Endodermal cell (in vitro differentiated cells): ENCODE measurements around the gene DEUP1. TPM values are rescaled to one million over a fixed set of nuclear protein-coding genes. Genes with fewer than 3 reads are reported as not detected.

Source experiments
- DNase-seq: peaks from one replicate; pipeline ENCODE4 v3.0.0-alpha.2; 2017
- H3K27ac ChIP-seq: 2 replicates; pipeline ENCODE4 v1.5.1; 2013; ENCODE audit warnings: mild to moderate bottlenecking, low read depth, low read length, moderate library complexity
- H3K27me3 ChIP-seq: 2 replicates; pipeline ENCODE4 v1.6.1; 2013; ENCODE audit warnings: mild to moderate bottlenecking, low read length, moderate library complexity; ENCODE audit not compliant: insufficient read depth, control insufficient read depth, poor library complexity, severe bottlenecking
- H3K36me3 ChIP-seq: 2 replicates; pipeline ENCODE4 v1.7.0; 2013; ENCODE audit warnings: mild to moderate bottlenecking, low read length, moderate library complexity; ENCODE audit not compliant: control insufficient read depth, insufficient read depth
- H3K4me1 ChIP-seq: one replicate; pipeline ENCODE4 v1.7.0; 2013; ENCODE audit warnings: low read length; ENCODE audit not compliant: control insufficient read depth, insufficient read depth
- H3K4me3 ChIP-seq: 2 replicates; pipeline ENCODE4 v1.5.1; 2013; ENCODE audit warnings: mild to moderate bottlenecking, low read length, moderate library complexity
- H3K9ac ChIP-seq: 2 replicates; pipeline ENCODE4 v1.6.1; 2013; ENCODE audit warnings: mild to moderate bottlenecking, low read length, moderate library complexity; ENCODE audit not compliant: poor library complexity, severe bottlenecking; ENCODE audit errors: extremely low read depth
- H3K9me3 ChIP-seq: 2 replicates; pipeline ENCODE4 v1.6.1; 2013; ENCODE audit warnings: mild to moderate bottlenecking, low read length, moderate library complexity; ENCODE audit not compliant: control insufficient read depth
- H3K27ac Mint-ChIP-seq: 2 replicates; pipeline ENCODE4 v1.8.0; 2020; ENCODE audit warnings: mixed read lengths
- H3K27me3 Mint-ChIP-seq: 2 replicates; pipeline ENCODE4 v1.8.0; 2021; ENCODE audit warnings: mild to moderate bottlenecking, mixed read lengths; ENCODE audit not compliant: insufficient read depth
- H3K36me3 Mint-ChIP-seq: 2 replicates; pipeline ENCODE4 v1.8.0; 2020; ENCODE audit warnings: low read depth, mixed read lengths
- H3K4me1 Mint-ChIP-seq: 2 replicates; pipeline ENCODE4 v1.8.0; 2020; ENCODE audit warnings: mixed read lengths
- H3K4me3 Mint-ChIP-seq: 2 replicates; pipeline ENCODE4 v1.8.0; 2020; ENCODE audit warnings: mild to moderate bottlenecking, moderate library complexity, mixed read lengths
- H3K9me3 Mint-ChIP-seq: 2 replicates; pipeline ENCODE4 v1.8.0; 2020; ENCODE audit warnings: mild to moderate bottlenecking, mixed read lengths
- CTCF ChIP-seq: fragments of 200-600 bp; sonication (generic); conservative IDR thresholded peaks from 2 replicates; pipeline ENCODE4 v1.5.0; 2021; ENCODE audit warnings: antibody characterized with exemption, mild to moderate bottlenecking
- WGBS, 2 experiments: methylation state at CpG; one replicate each; pipeline versions ENCODE4 v1.1.5 to v1.1.7; 2013; ENCODE audit warnings: missing lambda C conversion rate in 2 of 2, mixed read lengths in 1 of 2; ENCODE audit not compliant: insufficient coverage in 1 of 2, insufficient read length in 1 of 2; 5-methylcytosine and 5-hydroxymethylcytosine counted together
- total RNA-seq, 2 donors: library from RNA; stranded (reverse); fragmentation: NEBNext Ultra II Directional in 1 of 2; extraction: Animal tissue kit (Norgen Biotek cat#: 25700) in 1 of 2; gene quantifications; 2 replicates in 1 of 2; 3 replicates in 1 of 2; pipeline ENCODE4 v1.2.1, GENCODE V29; 2021

DEUP1 gene
- total RNA-seq, 2 donors from 2014 or later = 0.29 TPM; not detected in 1

GRCh38 chr11:93393386-93393785, 62.8 kb downstream of the DEUP1 start:
- WGBS, 2 experiments = 41 to 48% methylated on average over 4 of the region's 4 CpGs
- Histone ChIP-seq H3K27me3 (no peaks in the 10 kb centered on the region), H3K27ac (no peak overlapping the region), H3K9me3 (no peaks in the 10 kb centered on the region), H3K36me3 (no peaks in the 10 kb centered on the region), H3K9ac (no peak overlapping the region), H3K4me3 (no peak overlapping the region), H3K4me1 (no peaks in the 10 kb centered on the region)
- TF ChIP-seq CTCF = no peak
- no peaks in the 10 kb centered on the region for H3K36me3 Mint-ChIP-seq
- H3K4me1 Mint-ChIP-seq = peaks cover 3% of the 10 kb centered on the region
- no peak overlapping the region for H3K4me3 Mint-ChIP-seq
- H3K9me3 Mint-ChIP-seq = no peaks in the 10 kb centered on the region
- DNase-seq = no peak
- H3K27ac Mint-ChIP-seq = no peak overlapping the region
- no peaks in the 10 kb centered on the region for H3K27me3 Mint-ChIP-seq

GRCh38 chr11:93394488-93394887, 63.9 kb downstream of the DEUP1 start:
- H3K27ac Mint-ChIP-seq = no peak overlapping the region
- Histone ChIP-seq H3K4me3 (no peak overlapping the region), H3K4me1 (no peaks in the 10 kb centered on the region), H3K27me3 (no peaks in the 10 kb centered on the region), H3K36me3 (no peaks in the 10 kb centered on the region), H3K9ac (no peak overlapping the region), H3K27ac (no peak overlapping the region), H3K9me3 (no peaks in the 10 kb centered on the region)
- H3K9me3 Mint-ChIP-seq = no peaks in the 10 kb centered on the region
- H3K27me3 Mint-ChIP-seq = no peaks in the 10 kb centered on the region
- no peak overlapping the region for H3K4me3 Mint-ChIP-seq
- no peaks in the 10 kb centered on the region for H3K36me3 Mint-ChIP-seq
- no peak for DNase-seq
- no peaks in the 10 kb centered on the region for H3K4me1 Mint-ChIP-seq
- TF ChIP-seq CTCF = no peak

GRCh38 chr11:93396316-93396715, 65.8 kb downstream of the DEUP1 start:
- Mint-ChIP-seq H3K36me3 (no peaks in the 10 kb centered on the region), H3K4me1 (no peaks in the 10 kb centered on the region), H3K4me3 (no peak overlapping the region), H3K27ac (no peak overlapping the region), H3K9me3 (no peaks in the 10 kb centered on the region), H3K27me3 (no peaks in the 10 kb centered on the region)
- no peak overlapping the region for H3K9ac ChIP-seq
- no peak for DNase-seq
- no peaks in the 10 kb centered on the region for H3K27me3 ChIP-seq
- no peak for TF ChIP-seq CTCF
- no peaks in the 10 kb centered on the region for H3K9me3 ChIP-seq
- no peak overlapping the region for H3K4me3 ChIP-seq
- H3K36me3 ChIP-seq = no peaks in the 10 kb centered on the region
- no peaks in the 10 kb centered on the region for H3K4me1 ChIP-seq
- peak overlapping the region; percentile 35 for H3K27ac ChIP-seq
- 56 to 76% methylated on average over 2 to 3 of the region's 3 CpGs for WGBS, 2 experiments
